ENCODE results near the gene SIGLEC9. TPM values are rescaled to one million over a fixed set of nuclear protein-coding genes. Genes with fewer than 3 reads are reported as not detected.

The SIGLEC9 gene
- total RNA-seq, 6 experiments from 2014 or later, result 3.8 to 7.9 (median 4.1) TPM

GRCh38 chr19:51135004-51135403 is 10.3 kb downstream of the SIGLEC9 start:
- H3K27ac ChIP-seq, result no peak overlapping the region
- WGBS (ENCODE audit: insufficient coverage, low coverage, low lambda C conversion rate, missing lambda C conversion rate), result 57% methylated on average over 5 of the region's 5 CpGs
- H3K4me3 ChIP-seq, result no peak overlapping the region
- H3K9me3 ChIP-seq, result no peaks in the 10 kb centered on the region
- intact Hi-C loops (cut with DNase I), result no loop called here
- DNase-seq (no peak), ATAC-seq (no peak)
- no peaks in the 10 kb centered on the region for H3K4me1 ChIP-seq
- no peaks in the 10 kb centered on the region for H3K27me3 ChIP-seq
- TF ChIP-seq POLR2A (IDR thresholded peaks at IDR 0.05) (no peak), CTCF (IDR thresholded peaks at IDR 0.05) (no peak)
- no peaks in the 10 kb centered on the region for H3K36me3 ChIP-seq

- H3K4me1 ChIP-seq, result no peaks in the 10 kb centered on the region
- no peaks in the 10 kb centered on the region for H3K27me3 ChIP-seq
- peak overlapping the region in 2 of 3 donors; percentile 43 to 54 for H3K27ac ChIP-seq
- no peaks in the 10 kb centered on the region for H3K36me3 ChIP-seq
- H3K4me3 ChIP-seq, result no peak overlapping the region
- ATAC-seq (no peak), DNase-seq (peak in 1 of 3 donors; percentile 41)
- WGBS (ENCODE audit: insufficient coverage, low coverage, low lambda C conversion rate, missing lambda C conversion rate), result 36% methylated on average over 6 of the region's 8 CpGs
- no peaks in the 10 kb centered on the region for H3K9me3 ChIP-seq
- intact Hi-C loops (cut with DNase I), result no loop called here
- TF ChIP-seq POLR2A (IDR thresholded peaks at IDR 0.05) (no peak), CTCF (IDR thresholded peaks at IDR 0.05) (no peak)
These were observed 11.5 kb downstream of the SIGLEC9 start for GRCh38 chr19:51135986-51136762.

- peak; percentile 25 to 48 (median 34) for ATAC-seq
- 22% methylated on average over 12 of the region's 12 CpGs for WGBS (ENCODE audit: insufficient coverage, low coverage, low lambda C conversion rate, missing lambda C conversion rate)
- no peaks in the 10 kb centered on the region for H3K27me3 ChIP-seq
- no peaks in the 10 kb centered on the region for H3K9me3 ChIP-seq
- H3K36me3 ChIP-seq, result no peaks in the 10 kb centered on the region
- H3K4me1 ChIP-seq, result no peaks in the 10 kb centered on the region
- no peak overlapping the region for H3K4me3 ChIP-seq
- peak in 1 of 3 donors; percentile 52 for DNase-seq
- H3K27ac ChIP-seq, result peak overlapping the region in 2 of 3 donors; percentile 43 to 54
- intact Hi-C loops (cut with DNase I), result no loop called here
- TF ChIP-seq POLR2A (IDR thresholded peaks at IDR 0.05) (no peak), CTCF (IDR thresholded peaks at IDR 0.05) (no peak)
These were observed 12.3 kb downstream of the SIGLEC9 start for GRCh38 chr19:51136851-51137551.

GRCh38 chr19:51137792-51138425 is 13.2 kb downstream of the SIGLEC9 start:
- H3K27ac ChIP-seq, result peak overlapping the region; percentile 10 to 54 (median 43)
- DNase-seq (peak in 1 of 3 donors; percentile 47), ATAC-seq (no peak)
- intact Hi-C loops (cut with DNase I), result no loop called here
- H3K36me3 ChIP-seq, result no peaks in the 10 kb centered on the region
- TF ChIP-seq CTCF (IDR thresholded peaks at IDR 0.05) (no peak), POLR2A (IDR thresholded peaks at IDR 0.05) (no peak)
- no peak overlapping the region for H3K4me3 ChIP-seq
- no peaks in the 10 kb centered on the region for H3K9me3 ChIP-seq
- no peaks in the 10 kb centered on the region for H3K4me1 ChIP-seq
- H3K27me3 ChIP-seq, result no peaks in the 10 kb centered on the region
- WGBS (ENCODE audit: insufficient coverage, low coverage, low lambda C conversion rate, missing lambda C conversion rate), result 64% methylated on average over 4 of the region's 9 CpGs
